Naive B cell (primary cell): Measurements from ENCODE around the gene CDIPT. TPM values are rescaled to one million over a fixed set of nuclear protein-coding genes. Genes with fewer than 3 reads are reported as not detected.

Experiments
- ATAC-seq, 2 donors: fragments of 150-1000 bp; cut with Tn5 transposase; 2 replicates each; pipeline ENCODE4 v1.10.0; 2021; ENCODE audit warnings: low read depth in 2 of 2, mild to moderate bottlenecking in 2 of 2, moderate library complexity in 2 of 2
- DNase-seq: peaks from one replicate; pipeline ENCODE4 v3.0.0; 2022
- H3K27ac Mint-ChIP-seq, 6 donors: one replicate each; pipeline ENCODE4 v1.8.0; 2020 to 2022; ENCODE audit warnings: mild to moderate bottlenecking in 6 of 6, mixed read lengths in 6 of 6, moderate library complexity in 5 of 6, inconsistent platforms in 2 of 6
- H3K27me3 Mint-ChIP-seq, 3 donors: one replicate each; pipeline ENCODE4 v1.8.0; 2021 to 2022; ENCODE audit warnings: mixed read lengths in 3 of 3, mild to moderate bottlenecking in 1 of 3
- H3K36me3 Mint-ChIP-seq, 2 donors: one replicate each; pipeline ENCODE4 v1.8.0; 2020 to 2022; ENCODE audit warnings: mixed read lengths in 2 of 2, inconsistent platforms in 1 of 2, mild to moderate bottlenecking in 1 of 2
- H3K4me1 Mint-ChIP-seq, 3 donors: one replicate each; pipeline ENCODE4 v1.8.0; 2020 to 2022; ENCODE audit warnings: mixed read lengths in 3 of 3, inconsistent platforms in 1 of 3, mild to moderate bottlenecking in 1 of 3, moderate library complexity in 1 of 3
- H3K4me3 Mint-ChIP-seq, 8 donors: one replicate each; pipeline ENCODE4 v1.8.0; 2020 to 2022; ENCODE audit warnings: mild to moderate bottlenecking in 8 of 8, mixed read lengths in 8 of 8, moderate library complexity in 8 of 8, inconsistent platforms in 2 of 8
- H3K9me3 Mint-ChIP-seq, 7 donors: one replicate each; pipeline ENCODE4 v1.8.0; 2020 to 2022; ENCODE audit warnings: mixed read lengths in 7 of 7, mild to moderate bottlenecking in 5 of 7, inconsistent platforms in 2 of 7, moderate library complexity in 1 of 7
- polyA plus RNA-seq, 6 donors: library from polyadenylated mRNA; unstranded; fragments of 300-500 nt; fragmentation: Illumina TruSeq; gene quantifications; one replicate each; pipeline ENCODE4 v1.2.3, GENCODE V29; 2021; ENCODE audit warnings: low read depth in 6 of 6

Gene CDIPT
- polyA plus RNA-seq, 6 donors from 2014 or later, result 58.1 to 79.1 (median 66.3) TPM

GRCh38 chr16:29825145-29826044 lies 37.6 kb downstream of the CDIPT start:
- Mint-ChIP-seq H3K27ac (peak overlapping the region in 3 of 6 donors; percentile 10 to 48 (median 31)), H3K36me3 (no peaks in the 10 kb centered on the region), H3K4me1 (peaks cover 20 to 56% (median 31%) of the 10 kb centered on the region in 3 donors), H3K4me3 (peak overlapping the region in 2 of 8 donors; percentile 17 to 68), H3K27me3 (no peaks in the 10 kb centered on the region), H3K9me3 (no peaks in the 10 kb centered on the region)
- DNase-seq (no peak), ATAC-seq (no peak)

GRCh38 chr16:29824589-29825144 lies 38.4 kb downstream of the CDIPT start:
- H3K27me3 Mint-ChIP-seq, result no peaks in the 10 kb centered on the region
- H3K4me1 Mint-ChIP-seq, result peaks cover 26 to 63% (median 33%) of the 10 kb centered on the region in 3 donors
- H3K4me3 Mint-ChIP-seq, result peak overlapping the region in 2 of 8 donors; percentile 17 to 68
- H3K9me3 Mint-ChIP-seq, result no peaks in the 10 kb centered on the region
- DNase-seq, result no peak
- ATAC-seq, result no peak
- peak overlapping the region in 2 of 6 donors; percentile 18 to 38 for H3K27ac Mint-ChIP-seq
- H3K36me3 Mint-ChIP-seq, result no peaks in the 10 kb centered on the region

DNA sequence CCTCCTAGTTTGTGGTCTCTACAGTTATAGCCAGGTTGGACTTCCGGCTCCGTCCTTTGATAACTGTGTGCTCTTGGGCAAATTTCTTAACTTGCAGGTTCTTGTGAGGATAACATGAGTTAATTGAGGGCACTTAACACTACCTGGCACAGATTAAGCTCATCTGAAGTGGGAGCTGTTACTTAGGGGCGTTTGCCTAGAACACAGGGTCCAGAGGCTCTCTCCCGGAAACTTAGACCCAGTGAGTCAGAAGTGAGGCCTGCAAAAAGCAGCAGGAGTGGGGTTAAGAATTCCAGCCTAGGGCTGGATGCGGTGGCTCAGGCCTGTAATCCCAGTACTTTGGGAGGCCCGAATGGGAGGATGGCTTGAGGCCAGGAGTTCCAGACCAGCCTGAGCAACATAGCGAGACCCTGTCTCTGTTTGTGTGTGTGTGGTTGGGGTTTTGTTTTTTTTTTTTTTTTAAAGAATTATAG lies 41.3 kb downstream of the CDIPT start:
- ATAC-seq (no peak), DNase-seq (no peak)
- peaks cover 41 to 78% (median 62%) of the 10 kb centered on the region in 3 donors for H3K4me1 Mint-ChIP-seq
- no peaks in the 10 kb centered on the region for H3K27me3 Mint-ChIP-seq
- H3K9me3 Mint-ChIP-seq, result no peaks in the 10 kb centered on the region
- no peaks in the 10 kb centered on the region for H3K36me3 Mint-ChIP-seq
- H3K27ac Mint-ChIP-seq, result peak overlapping the region; percentile 81 to 95 (median 90)
- H3K4me3 Mint-ChIP-seq, result peak overlapping the region; percentile 87 to 98 (median 94)

DNA sequence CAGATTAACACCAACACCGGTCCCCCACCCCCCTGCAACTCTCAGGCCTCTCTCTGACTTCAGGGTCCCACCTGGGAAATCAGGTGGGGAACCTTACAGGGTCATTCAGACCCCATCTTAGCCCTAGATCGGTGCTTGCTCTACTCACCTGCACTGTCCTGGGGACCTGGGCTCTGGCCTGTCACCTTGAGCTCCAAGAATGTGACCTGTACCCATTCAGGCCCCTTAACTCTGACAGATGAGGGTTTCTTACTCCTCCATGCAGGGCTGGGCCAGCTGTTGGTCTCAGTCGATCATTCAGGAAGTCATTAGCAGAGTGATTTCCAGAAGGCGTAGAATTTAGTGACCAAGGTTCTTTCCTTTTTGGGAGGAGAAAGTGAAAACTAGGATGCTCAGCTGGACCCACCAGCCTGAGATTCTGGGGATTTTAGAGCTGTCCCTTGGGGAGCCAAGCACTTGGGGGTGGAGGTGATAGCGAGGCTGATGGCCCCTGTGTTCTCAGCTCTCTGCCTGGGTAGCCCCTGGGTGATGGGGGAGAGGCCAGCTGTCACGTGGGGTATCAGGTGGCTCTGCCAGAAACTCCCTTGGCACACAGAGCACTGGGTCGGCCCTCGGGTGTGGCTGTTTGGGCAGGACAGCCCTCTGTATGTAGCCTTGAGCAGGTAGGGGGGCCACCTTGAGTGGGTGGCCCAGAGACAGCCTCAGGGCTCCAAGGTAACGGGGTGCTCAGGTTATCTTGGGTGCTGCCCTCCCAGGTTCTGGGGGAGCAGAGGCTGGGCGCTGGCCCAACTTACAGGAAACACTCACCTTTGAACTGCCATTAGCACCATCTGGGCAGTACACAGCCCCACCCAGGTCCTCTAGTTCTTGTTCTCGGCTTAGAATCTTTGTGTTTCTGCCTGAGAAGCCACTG lies 42.0 kb downstream of the CDIPT start:
- H3K9me3 Mint-ChIP-seq, result no peaks in the 10 kb centered on the region
- H3K27me3 Mint-ChIP-seq, result no peaks in the 10 kb centered on the region
- DNase-seq (peak; percentile 41), ATAC-seq (peak; percentile 46 to 55)
- peaks cover 41 to 79% (median 65%) of the 10 kb centered on the region in 3 donors for H3K4me1 Mint-ChIP-seq
- H3K4me3 Mint-ChIP-seq, result peak overlapping the region; percentile 87 to 98 (median 94)
- no peaks in the 10 kb centered on the region for H3K36me3 Mint-ChIP-seq
- peak overlapping the region; percentile 87 to 97 (median 93) for H3K27ac Mint-ChIP-seq

GRCh38 chr16:29820271-29820701 lies 42.7 kb downstream of the CDIPT start, which contains the start of gene MVP:
TSS of gene MVP (plus strand) at chr16:29820462. CDS start at chr16:29830550, 10,088 bp downstream.
- peak within 1 kb of the TSS; percentile 87 to 97 (median 93) for H3K27ac Mint-ChIP-seq
- H3K36me3 Mint-ChIP-seq, result no peaks in the 10 kb centered on the region
- peak; percentile 5 to 8 for ATAC-seq
- H3K27me3 Mint-ChIP-seq, result no peaks in the 10 kb centered on the region
- no peaks in the 10 kb centered on the region for H3K9me3 Mint-ChIP-seq
- H3K4me3 Mint-ChIP-seq, result peak within 1 kb of the TSS; percentile 87 to 98 (median 94)
- H3K4me1 Mint-ChIP-seq, result peaks cover 40 to 80% (median 64%) of the 10 kb centered on the region in 3 donors
- DNase-seq, result peak; percentile 47

DNA sequence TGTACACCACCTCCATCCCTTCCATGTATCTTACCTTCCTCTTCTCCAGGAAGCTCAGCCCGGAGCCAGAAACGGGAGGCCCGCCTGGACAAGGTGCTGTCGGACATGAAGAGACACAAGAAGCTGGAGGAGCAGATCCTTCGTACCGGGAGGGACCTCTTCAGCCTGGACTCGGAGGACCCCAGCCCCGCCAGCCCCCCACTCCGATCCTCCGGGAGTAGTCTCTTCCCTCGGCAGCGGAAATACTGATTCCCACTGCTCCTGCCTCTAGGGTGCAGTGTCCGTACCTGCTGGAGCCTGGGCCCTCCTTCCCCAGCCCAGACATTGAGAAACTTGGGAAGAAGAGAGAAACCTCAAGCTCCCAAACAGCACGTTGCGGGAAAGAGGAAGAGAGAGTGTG lies 43.5 kb downstream of the CDIPT start:
- Mint-ChIP-seq H3K9me3 (no peaks in the 10 kb centered on the region), H3K27ac (peak overlapping the region in 3 of 6 donors; percentile 65 to 89 (median 80)), H3K4me1 (peaks cover 43 to 82% (median 68%) of the 10 kb centered on the region in 3 donors), H3K36me3 (no peaks in the 10 kb centered on the region), H3K27me3 (no peaks in the 10 kb centered on the region), H3K4me3 (peak overlapping the region; percentile 87 to 98 (median 94))
- no peak for ATAC-seq
- no peak for DNase-seq

- no peak for DNase-seq
- H3K27ac Mint-ChIP-seq, result peak overlapping the region in 1 of 6 donors; percentile 71
Measured at GRCh38 chr16:29818082-29818481, 44.9 kb downstream of the CDIPT start.

GRCh38 chr16:29816694-29817441 lies 46.2 kb downstream of the CDIPT start:
- H3K9me3 Mint-ChIP-seq, result no peaks in the 10 kb centered on the region
- H3K4me1 Mint-ChIP-seq, result peaks cover 48 to 73% (median 66%) of the 10 kb centered on the region in 3 donors
- no peak for ATAC-seq
- H3K4me3 Mint-ChIP-seq, result peak overlapping the region; percentile 87 to 100 (median 98)
- no peaks in the 10 kb centered on the region for H3K36me3 Mint-ChIP-seq
- DNase-seq, result peak; percentile 23
- peak overlapping the region; percentile 58 to 99 (median 85) for H3K27ac Mint-ChIP-seq
- H3K27me3 Mint-ChIP-seq, result peaks cover 0 to 5% (median under 1%) of the 10 kb centered on the region in 3 donors

More at GRCh38 chr16:29818082-29818481, 44.9 kb downstream of the CDIPT start:
- H3K4me3 Mint-ChIP-seq, result peak overlapping the region; percentile 37 to 94 (median 80)
- H3K27me3 Mint-ChIP-seq, result no peaks in the 10 kb centered on the region
- H3K4me1 Mint-ChIP-seq, result peaks cover 45 to 83% (median 69%) of the 10 kb centered on the region in 3 donors
- H3K36me3 Mint-ChIP-seq, result no peaks in the 10 kb centered on the region
- no peaks in the 10 kb centered on the region for H3K9me3 Mint-ChIP-seq
- no peak for ATAC-seq

GRCh38 chr16:29815793-29816693 lies 47.0 kb downstream of the CDIPT start, which contains the start of gene PAGR1:
TSS of gene PAGR1 (plus strand) at chr16:29816152. CDS start at chr16:29816526, 374 bp downstream.
- DNase-seq, result peak; percentile 98
- ATAC-seq, result peak; percentile 74 to 76
- H3K36me3 Mint-ChIP-seq, result no peaks in the 10 kb centered on the region
- no peaks in the 10 kb centered on the region for H3K9me3 Mint-ChIP-seq
- H3K27ac Mint-ChIP-seq, result peak within 1 kb of the TSS; percentile 92 to 99 (median 98)
- peaks cover 0 to 11% (median 6%) of the 10 kb centered on the region in 3 donors for H3K27me3 Mint-ChIP-seq
- peaks cover 53 to 73% (median 67%) of the 10 kb centered on the region in 3 donors for H3K4me1 Mint-ChIP-seq
- H3K4me3 Mint-ChIP-seq, result peak within 1 kb of the TSS; percentile 87 to 100 (median 98)

DNA sequence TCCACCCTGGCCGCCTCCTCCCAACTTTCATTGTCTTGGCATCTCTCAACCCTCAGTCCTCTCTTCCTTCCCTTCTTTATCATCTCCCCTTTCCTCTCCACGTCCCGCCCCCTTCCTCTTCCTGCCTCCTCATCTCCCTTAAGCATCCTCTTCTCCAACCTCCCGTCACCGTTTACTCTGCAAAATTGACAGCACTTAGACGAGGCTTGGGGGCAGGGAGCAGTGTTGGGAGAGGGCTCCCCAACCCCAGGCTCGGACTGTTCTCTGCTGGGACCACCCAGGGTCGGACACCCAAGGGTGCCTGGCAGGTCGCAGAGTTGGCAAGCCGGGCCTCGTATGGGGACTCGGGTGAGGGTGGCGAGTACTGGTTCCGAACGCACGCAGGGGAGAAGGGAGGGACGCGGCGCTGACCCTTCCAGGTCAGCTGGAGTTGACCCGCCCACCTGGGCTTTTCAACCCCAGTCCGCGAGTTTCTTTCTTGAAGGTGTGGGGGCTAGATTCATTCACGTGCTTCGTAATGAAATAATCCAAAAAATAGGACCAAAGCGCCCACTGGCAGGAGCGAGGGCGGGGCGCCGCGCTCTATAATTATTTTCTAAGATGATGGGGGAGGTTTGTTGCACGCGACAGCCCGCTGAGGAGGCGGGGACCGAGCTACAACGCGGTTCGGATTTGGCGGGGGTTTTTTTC lies 47.8 kb downstream of the CDIPT start:
- Mint-ChIP-seq H3K36me3 (no peaks in the 10 kb centered on the region), H3K4me1 (peaks cover 54 to 73% (median 67%) of the 10 kb centered on the region in 3 donors), H3K27me3 (peaks cover 0 to 11% (median 6%) of the 10 kb centered on the region in 3 donors), H3K9me3 (no peaks in the 10 kb centered on the region), H3K4me3 (peak overlapping the region; percentile 87 to 100 (median 98)), H3K27ac (peak overlapping the region in 4 of 6 donors; percentile 92 to 99 (median 97))
- DNase-seq (no peak), ATAC-seq (peak in 1 of 2 donors; percentile 6)

GRCh38 chr16:29814592-29814991 lies 48.4 kb downstream of the CDIPT start:
- no peaks in the 10 kb centered on the region for H3K36me3 Mint-ChIP-seq
- H3K27me3 Mint-ChIP-seq, result peaks cover 0 to 11% (median 6%) of the 10 kb centered on the region in 3 donors
- H3K4me3 Mint-ChIP-seq, result peak overlapping the region; percentile 77 to 98 (median 91)
- no peak for ATAC-seq
- H3K27ac Mint-ChIP-seq, result peak overlapping the region in 1 of 6 donors; percentile 77
- H3K9me3 Mint-ChIP-seq, result no peaks in the 10 kb centered on the region
- DNase-seq, result no peak
- peaks cover 48 to 67% (median 66%) of the 10 kb centered on the region in 3 donors for H3K4me1 Mint-ChIP-seq
